HUES64 (cell line): ENCODE data around the gene GPHA2.

ENCODE experiments used
- H3K27ac ChIP-seq: 2 replicates; pipeline ENCODE4 v1.7.0; 2013; ENCODE audit warnings: low read depth, low read length, inconsistent platforms
- H3K27me3 ChIP-seq: 2 replicates; pipeline ENCODE4 v1.6.1; 2013; ENCODE audit warnings: mild to moderate bottlenecking, low read length; ENCODE audit not compliant: insufficient read depth
- H3K36me3 ChIP-seq: 2 replicates; pipeline ENCODE4 v1.6.1; 2013; ENCODE audit warnings: mild to moderate bottlenecking, low read length; ENCODE audit not compliant: insufficient read depth
- H3K4me1 ChIP-seq: 2 replicates; pipeline ENCODE4 v1.6.1; 2013; ENCODE audit warnings: mild to moderate bottlenecking, low read length, moderate library complexity; ENCODE audit not compliant: insufficient read depth
- H3K4me3 ChIP-seq: 2 replicates; pipeline ENCODE4 v1.5.1; 2013; ENCODE audit warnings: mild to moderate bottlenecking, low read length, moderate library complexity
- H3K9ac ChIP-seq: 2 replicates; pipeline ENCODE4 v1.6.1; 2013; ENCODE audit warnings: mild to moderate bottlenecking, low read depth, low read length
- H3K9me3 ChIP-seq: 2 replicates; pipeline ENCODE4 v1.6.1; 2013; ENCODE audit warnings: low read depth, low read length; ENCODE audit not compliant: insufficient read depth
- WGBS: fragments of 150-250, 120-280 bp; methylation state at CpG from one replicate; pipeline ENCODE4 v1.1.7; 2013; ENCODE audit warnings: missing lambda C conversion rate; 5-methylcytosine and 5-hydroxymethylcytosine counted together

Gene GPHA2

GRCh38 chr11:64888729-64889511 is 46.8 kb downstream of the GPHA2 start:
- Histone ChIP-seq H3K4me1 (peaks cover 9% of the 10 kb centered on the region; the same call in 1 of the 2 replicates), H3K9ac (no peak overlapping the region), H3K9me3 (no peaks in the 10 kb centered on the region), H3K4me3 (no peak overlapping the region), H3K27ac (no peak overlapping the region), H3K36me3 (no peaks in the 10 kb centered on the region), H3K27me3 (no peaks in the 10 kb centered on the region)
- 72% methylated on average over 9 of the region's 9 CpGs for WGBS

GRCh38 chr11:64888406-64888728 is 47.3 kb downstream of the GPHA2 start:
- Histone ChIP-seq H3K27ac (0 out of 2 replicates have a peak overlapping the region, but pooled peaks have one; percentile 42), H3K9me3 (no peaks in the 10 kb centered on the region), H3K36me3 (no peaks in the 10 kb centered on the region), H3K27me3 (no peaks in the 10 kb centered on the region), H3K9ac (no peak overlapping the region; the same call in 1 of the 2 replicates), H3K4me1 (peaks cover 9% of the 10 kb centered on the region; the same call in 1 of the 2 replicates), H3K4me3 (0 out of 2 replicates have a peak overlapping the region, but pooled peaks have one; percentile 28)
- WGBS = 75% methylated on average over 8 of the region's 8 CpGs

- Histone ChIP-seq H3K4me1 (peaks cover 9% of the 10 kb centered on the region; the same call in 1 of the 2 replicates), H3K27ac (0 out of 2 replicates have a peak overlapping the region, but pooled peaks have one; percentile 42), H3K36me3 (no peaks in the 10 kb centered on the region), H3K9me3 (no peaks in the 10 kb centered on the region), H3K4me3 (peak overlapping the region; percentile 28), H3K27me3 (no peaks in the 10 kb centered on the region), H3K9ac (no peak overlapping the region; the same call in 1 of the 2 replicates)
- 23% methylated on average over 34 of the region's 34 CpGs for WGBS
These were observed 47.8 kb downstream of the GPHA2 start for GRCh38 chr11:64887757-64888405.

- Histone ChIP-seq H3K27me3 (no peaks in the 10 kb centered on the region), H3K9ac (no peak overlapping the region), H3K36me3 (no peaks in the 10 kb centered on the region), H3K9me3 (no peaks in the 10 kb centered on the region), H3K4me3 (no peak overlapping the region), H3K27ac (no peak overlapping the region), H3K4me1 (peaks cover 9% of the 10 kb centered on the region; the same call in 1 of the 2 replicates)
- WGBS = 85% methylated on average over 7 of the region's 8 CpGs
These were observed 48.4 kb downstream of the GPHA2 start for GRCh38 chr11:64887234-64887756.

GRCh38 chr11:64885367-64886286 is 50.1 kb downstream of the GPHA2 start:
- Histone ChIP-seq H3K9me3 (no peaks in the 10 kb centered on the region), H3K27me3 (no peaks in the 10 kb centered on the region), H3K27ac (no peak overlapping the region), H3K9ac (no peak overlapping the region), H3K4me3 (no peak overlapping the region), H3K4me1 (peaks cover 9% of the 10 kb centered on the region; the same call in 1 of the 2 replicates), H3K36me3 (no peaks in the 10 kb centered on the region)
- 94% methylated on average over 14 of the region's 15 CpGs for WGBS
